Measurements from ENCODE around the gene CEP57L1. TPM values are rescaled to one million over a fixed set of nuclear protein-coding genes. Genes with fewer than 3 reads are reported as not detected.

CEP57L1 gene
- total and polyA plus RNA-seq, 4 donors, result 3.8 to 22.1 (median 10.2) TPM

GRCh38 chr6:109062767-109063352 is 32.4 kb upstream of the CEP57L1 start:
- Histone ChIP-seq H3K36me3 (ENCODE audit: control insufficient read depth in 4 of 4, insufficient read depth in 3 of 4, low read depth in 1 of 4, low read length in 3 of 4) (no peaks in the 10 kb centered on the region), H3K27ac (ENCODE audit: low read depth in 1 of 2, low read length in 2 of 2) (no peak overlapping the region), H3K9ac (ENCODE audit: low read depth in 1 of 2, low read length in 2 of 2) (no peak overlapping the region), H3K4me3 (ENCODE audit: low read depth in 1 of 3, low read length in 3 of 3) (no peak overlapping the region), H3K9me3 (ENCODE audit: control insufficient read depth in 4 of 4, low read length in 3 of 4) (no peaks in the 10 kb centered on the region), H3K4me1 (ENCODE audit: control insufficient read depth in 4 of 4, insufficient read depth in 4 of 4, low read length in 3 of 4) (peaks cover 3 to 15% (median 7%) of the 10 kb centered on the region in 4 donors), H3K27me3 (ENCODE audit: control insufficient read depth in 4 of 4, insufficient read depth in 4 of 4, low read length in 3 of 4) (no peaks in the 10 kb centered on the region)
- no peak for DNase-seq (ENCODE audit: low spot score)
- 82% methylated on average over 4 of the region's 4 CpGs for WGBS
- TF ChIP-seq SP1 (IDR thresholded peaks at IDR 0.05), result no peak
- TF ChIP-seq FOXA1 (IDR thresholded peaks at IDR 0.05), result no peak
- TF ChIP-seq NR2F2 (IDR thresholded peaks at IDR 0.05), result no peak
- no peak for TF ChIP-seq CTCF (IDR thresholded peaks at IDR 0.05; ENCODE audit: low read depth, low read length, missing input control)
- TF ChIP-seq FOXA2 (IDR thresholded peaks at IDR 0.05), result no peak
- TF ChIP-seq REST (IDR thresholded peaks at IDR 0.05), result no peak
- no peak for TF ChIP-seq TAF1 (conservative IDR thresholded peaks at IDR 0.05)

GRCh38 chr6:109069746-109070145 is 25.6 kb upstream of the CEP57L1 start:
- WGBS, result 89% methylated on average over 2 of the region's 2 CpGs
- no peak for DNase-seq (ENCODE audit: low spot score)
- Histone ChIP-seq H3K36me3 (ENCODE audit: control insufficient read depth in 4 of 4, insufficient read depth in 3 of 4, low read depth in 1 of 4, low read length in 3 of 4) (no peaks in the 10 kb centered on the region), H3K9me3 (ENCODE audit: control insufficient read depth in 4 of 4, low read length in 3 of 4) (no peaks in the 10 kb centered on the region), H3K27me3 (ENCODE audit: control insufficient read depth in 4 of 4, insufficient read depth in 4 of 4, low read length in 3 of 4) (no peaks in the 10 kb centered on the region), H3K4me1 (ENCODE audit: control insufficient read depth in 4 of 4, insufficient read depth in 4 of 4, low read length in 3 of 4) (peaks cover 0 to 5% (median under 1%) of the 10 kb centered on the region in 4 donors), H3K9ac (ENCODE audit: low read depth in 1 of 2, low read length in 2 of 2) (no peak overlapping the region), H3K4me3 (ENCODE audit: low read depth in 1 of 3, low read length in 3 of 3) (no peak overlapping the region), H3K27ac (ENCODE audit: low read depth in 1 of 2, low read length in 2 of 2) (no peak overlapping the region)
- TF ChIP-seq CTCF (IDR thresholded peaks at IDR 0.05; ENCODE audit: low read depth, low read length, missing input control) (no peak), GABPA (IDR thresholded peaks at IDR 0.05 in 1 of 2, conservative IDR thresholded peaks at IDR 0.05 in 1 of 2) (no peak), YY1 (IDR thresholded peaks at IDR 0.05) (no peak), JUND (IDR thresholded peaks at IDR 0.05) (no peak), NR2F2 (IDR thresholded peaks at IDR 0.05) (no peak), RXRA (IDR thresholded peaks at IDR 0.05) (no peak), EGR1 (IDR thresholded peaks at IDR 0.05; ENCODE audit: low read depth in 2 of 2) (no peak), HNF4G (IDR thresholded peaks at IDR 0.05) (no peak), SP1 (IDR thresholded peaks at IDR 0.05) (no peak), ATF3 (IDR thresholded peaks at IDR 0.05) (no peak), ZBTB33 (IDR thresholded peaks at IDR 0.05) (no peak), MAX (IDR thresholded peaks at IDR 0.05) (no peak)

Measured in liver (tissue), 9 donors.